ENCODE results near the gene ACAA1. TPM values are rescaled to one million over a fixed set of nuclear protein-coding genes. Genes with fewer than 3 reads are reported as not detected.

Gene ACAA1
- polyA plus RNA-seq, 1 experiment: 47.6 TPM

DNA sequence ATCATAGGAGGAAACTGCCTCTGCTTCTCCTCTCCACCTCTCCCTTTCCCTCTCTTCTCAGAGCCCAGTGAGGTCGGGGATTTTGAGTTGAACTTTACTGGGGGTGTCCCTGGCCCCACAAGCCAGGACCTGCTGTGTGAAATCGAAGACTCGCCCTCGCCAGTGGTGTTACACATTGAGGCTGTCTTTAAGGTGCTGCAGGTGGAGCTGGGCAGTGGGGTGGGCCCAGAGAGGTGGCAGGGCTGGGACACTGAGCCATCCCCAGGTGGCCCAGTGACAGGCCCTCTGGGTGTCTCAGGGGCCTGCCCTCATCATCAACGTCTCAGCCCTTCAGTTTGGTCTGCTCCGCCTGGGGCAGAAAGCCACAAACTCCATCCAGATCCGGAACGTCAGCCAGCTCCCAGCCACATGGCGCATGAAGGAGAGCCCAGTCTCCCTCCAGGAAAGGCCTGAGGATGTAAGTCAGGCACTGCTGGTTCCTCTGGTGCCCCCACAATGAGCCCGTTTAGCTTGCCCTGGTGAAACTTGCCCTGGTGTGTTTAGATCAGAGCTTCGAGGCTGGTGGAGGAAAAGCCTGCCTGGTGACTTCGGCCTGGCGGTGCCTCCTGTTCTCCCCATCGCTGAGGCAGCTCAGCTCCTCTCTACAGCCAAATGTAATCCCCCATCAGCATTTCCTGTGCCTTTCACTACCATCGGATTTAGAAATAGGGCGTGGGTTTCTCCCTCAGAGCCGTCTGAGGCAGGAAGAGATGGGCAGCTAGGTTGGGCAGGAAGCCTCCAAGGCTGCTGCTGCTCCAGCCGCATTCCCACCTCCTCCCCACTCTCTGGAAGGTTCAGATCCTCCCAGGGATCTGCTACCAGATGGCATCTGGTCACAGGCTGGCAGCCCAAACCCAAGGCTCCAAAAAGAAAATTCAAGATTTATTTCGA, 39.2 kb downstream of the ACAA1 start:
- Histone ChIP-seq H3K27ac (ENCODE audit: low read depth, low read length) (no peak overlapping the region), H3K27me3 (ENCODE audit: control insufficient read depth, insufficient read depth, low read length) (peaks cover 28% of the 10 kb centered on the region), H3K9me3 (ENCODE audit: control insufficient read depth, insufficient read depth, low read length) (no peaks in the 10 kb centered on the region), H3K4me3 (ENCODE audit: low read depth, low read length) (no peak overlapping the region)
- ChIA-PET POLR2A (no interaction called here), CTCF (no interaction called here)
- DNase-seq (ENCODE audit: low read depth, low spot score): no peak
- TF ChIP-seq, protein P1, sequence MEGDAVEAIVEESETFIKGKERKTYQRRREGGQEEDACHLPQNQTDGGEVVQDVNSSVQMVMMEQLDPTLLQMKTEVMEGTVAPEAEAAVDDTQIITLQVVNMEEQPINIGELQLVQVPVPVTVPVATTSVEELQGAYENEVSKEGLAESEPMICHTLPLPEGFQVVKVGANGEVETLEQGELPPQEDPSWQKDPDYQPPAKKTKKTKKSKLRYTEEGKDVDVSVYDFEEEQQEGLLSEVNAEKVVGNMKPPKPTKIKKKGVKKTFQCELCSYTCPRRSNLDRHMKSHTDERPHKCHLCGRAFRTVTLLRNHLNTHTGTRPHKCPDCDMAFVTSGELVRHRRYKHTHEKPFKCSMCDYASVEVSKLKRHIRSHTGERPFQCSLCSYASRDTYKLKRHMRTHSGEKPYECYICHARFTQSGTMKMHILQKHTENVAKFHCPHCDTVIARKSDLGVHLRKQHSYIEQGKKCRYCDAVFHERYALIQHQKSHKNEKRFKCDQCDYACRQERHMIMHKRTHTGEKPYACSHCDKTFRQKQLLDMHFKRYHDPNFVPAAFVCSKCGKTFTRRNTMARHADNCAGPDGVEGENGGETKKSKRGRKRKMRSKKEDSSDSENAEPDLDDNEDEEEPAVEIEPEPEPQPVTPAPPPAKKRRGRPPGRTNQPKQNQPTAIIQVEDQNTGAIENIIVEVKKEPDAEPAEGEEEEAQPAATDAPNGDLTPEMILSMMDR (IDR thresholded peaks at IDR 0.05; ENCODE audit: low read depth, low read length): no peak

DNA sequence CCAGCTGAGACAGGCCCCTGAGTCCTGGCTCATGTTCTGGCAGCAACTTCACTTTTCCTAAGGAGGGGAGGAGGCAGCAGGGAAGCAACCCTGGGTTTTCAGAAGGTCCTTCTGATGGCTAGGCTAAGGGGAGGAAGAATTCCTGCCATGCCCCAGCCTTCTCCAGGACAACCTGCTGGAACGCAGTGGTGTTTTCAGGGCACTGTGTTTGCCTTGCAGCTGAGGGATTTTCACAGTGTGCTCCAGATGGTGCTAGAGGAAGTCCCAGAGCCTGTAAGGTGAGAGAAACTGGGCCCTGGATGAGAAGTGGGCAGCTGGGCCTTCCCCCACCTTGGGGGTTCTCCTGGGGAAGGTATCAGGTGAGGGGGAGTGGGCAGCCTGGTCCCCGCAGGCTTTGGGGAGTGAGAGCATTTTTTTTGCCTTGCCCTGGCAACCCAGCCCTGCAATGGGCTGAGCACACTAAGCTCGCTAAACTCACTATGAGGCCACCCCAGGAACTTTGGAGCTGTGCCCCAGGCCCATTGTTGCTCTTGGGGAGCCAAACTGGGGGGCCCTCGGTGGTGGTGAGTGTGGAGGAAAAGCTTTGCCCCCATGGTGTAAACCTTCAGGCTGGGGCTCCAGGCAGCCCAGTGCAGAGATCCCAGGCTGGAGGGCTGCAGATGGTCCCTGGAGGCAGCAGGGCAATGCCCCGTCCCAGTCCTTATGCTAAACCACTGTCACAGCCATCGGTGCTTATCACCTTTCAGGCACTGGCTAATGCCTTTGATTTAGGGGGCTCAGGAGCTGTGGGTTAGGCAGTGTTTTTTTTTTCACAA, 41.1 kb downstream of the ACAA1 start:
- TF ChIP-seq, protein P1 (IDR thresholded peaks at IDR 0.05; ENCODE audit: low read depth, low read length): no peak
- H3K4me3 ChIP-seq (ENCODE audit: low read depth, low read length): no peak overlapping the region
- peaks cover 28% of the 10 kb centered on the region for H3K27me3 ChIP-seq (ENCODE audit: control insufficient read depth, insufficient read depth, low read length)
- H3K9me3 ChIP-seq (ENCODE audit: control insufficient read depth, insufficient read depth, low read length): no peaks in the 10 kb centered on the region
- no peak overlapping the region for H3K27ac ChIP-seq (ENCODE audit: low read depth, low read length)
- DNase-seq (ENCODE audit: low read depth, low spot score): no peak
- POLR2A ChIA-PET: no interaction called here
- CTCF ChIA-PET: no interaction called here

DNA sequence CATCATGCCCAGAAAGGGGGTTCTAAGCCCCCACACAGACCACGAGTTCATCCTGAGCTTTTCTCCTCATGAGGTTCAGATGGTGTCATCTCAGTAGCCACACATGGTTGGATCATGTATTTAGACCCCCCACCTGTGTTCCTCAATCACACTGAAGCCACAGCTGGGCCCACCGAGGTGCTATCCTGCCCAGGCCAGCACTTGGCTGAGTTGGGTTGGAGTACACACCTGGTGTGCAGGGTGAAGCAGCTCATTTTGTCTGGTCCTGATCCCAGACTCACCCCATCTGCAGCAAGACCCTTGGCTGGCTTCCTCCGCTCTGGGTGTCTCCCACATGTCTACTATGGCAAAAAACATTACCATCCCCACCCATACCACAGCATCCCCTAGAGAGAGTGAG, 41.9 kb downstream of the ACAA1 start:
- H3K4me3 ChIP-seq (ENCODE audit: low read depth, low read length): no peak overlapping the region
- CTCF ChIA-PET: no interaction called here
- peaks cover 26% of the 10 kb centered on the region for H3K27me3 ChIP-seq (ENCODE audit: control insufficient read depth, insufficient read depth, low read length)
- POLR2A ChIA-PET: no interaction called here
- no peak for DNase-seq (ENCODE audit: low read depth, low spot score)
- TF ChIP-seq, protein P1 (IDR thresholded peaks at IDR 0.05; ENCODE audit: low read depth, low read length): no peak
- H3K27ac ChIP-seq (ENCODE audit: low read depth, low read length): no peak overlapping the region
- H3K9me3 ChIP-seq (ENCODE audit: control insufficient read depth, insufficient read depth, low read length): no peaks in the 10 kb centered on the region

DNA sequence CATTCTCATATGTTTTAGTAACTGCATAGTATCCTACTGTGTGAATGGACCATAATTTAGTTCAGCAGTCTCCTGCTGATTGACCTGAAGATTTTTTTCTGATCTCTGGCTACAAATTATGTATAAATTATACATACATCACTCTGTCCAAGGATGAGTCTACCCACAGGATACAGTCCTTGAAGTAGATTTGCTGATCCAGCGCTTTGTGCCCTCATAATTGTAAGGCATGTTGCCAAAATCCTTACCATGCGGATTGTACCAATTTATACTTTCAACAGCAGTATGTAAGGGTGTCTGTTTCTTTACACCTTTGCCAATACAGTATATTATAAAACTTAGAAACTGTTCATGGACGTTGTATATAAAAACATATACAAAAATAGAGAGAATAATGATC, 46.5 kb downstream of the ACAA1 start:
- Histone ChIP-seq H3K27ac (ENCODE audit: low read depth, low read length) (no peak overlapping the region), H3K27me3 (ENCODE audit: control insufficient read depth, insufficient read depth, low read length) (peaks cover 21% of the 10 kb centered on the region), H3K4me3 (ENCODE audit: low read depth, low read length) (no peak overlapping the region), H3K9me3 (ENCODE audit: control insufficient read depth, insufficient read depth, low read length) (no peaks in the 10 kb centered on the region)
- ChIA-PET CTCF (no interaction called here), POLR2A (no interaction called here)
- TF ChIP-seq, protein P1 (IDR thresholded peaks at IDR 0.05; ENCODE audit: low read depth, low read length): no peak
- DNase-seq (ENCODE audit: low read depth, low spot score): no peak

DNA sequence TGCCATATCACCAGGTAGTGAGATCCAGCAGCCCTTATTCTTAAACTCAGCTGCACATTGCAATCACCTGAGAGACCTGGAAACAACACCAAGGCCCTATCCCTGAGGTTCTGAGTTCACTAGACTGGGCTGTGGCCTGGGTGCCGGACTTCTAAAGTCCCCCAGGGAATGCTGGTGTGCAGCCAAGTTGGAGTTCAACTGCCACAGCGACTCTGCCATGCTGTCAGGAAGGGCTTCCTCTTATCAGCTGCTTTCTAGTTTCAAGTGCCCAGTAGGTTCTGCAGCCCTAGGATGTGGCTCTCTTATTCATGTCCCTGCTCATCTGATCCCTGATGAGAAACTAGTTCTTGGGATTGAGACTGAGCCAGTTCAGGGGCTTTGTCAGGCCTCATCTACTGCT, 47.8 kb downstream of the ACAA1 start:
- H3K27me3 ChIP-seq (ENCODE audit: control insufficient read depth, insufficient read depth, low read length): peaks cover 15% of the 10 kb centered on the region
- TF ChIP-seq, protein P1 (IDR thresholded peaks at IDR 0.05; ENCODE audit: low read depth, low read length): no peak
- no peak overlapping the region for H3K27ac ChIP-seq (ENCODE audit: low read depth, low read length)
- ChIA-PET CTCF (no interaction called here), POLR2A (no interaction called here)
- no peaks in the 10 kb centered on the region; the same call in 1 of the 2 replicates for H3K9me3 ChIP-seq (ENCODE audit: control insufficient read depth, insufficient read depth, low read length)
- no peak for DNase-seq (ENCODE audit: low read depth, low spot score)
- H3K4me3 ChIP-seq (ENCODE audit: low read depth, low read length): no peak overlapping the region

All from AG04450 (cell line).